Activated CD8-positive, alpha-beta memory T cell treated with anti-CD3 and anti-CD28 coated beads, Interleukin-2, amount 50 U/mL, for 48 hours (primary cell): ENCODE results near the gene DHRSX.
"Not testable (repeated sequence)": the region's sequence is repeated elsewhere in the genome, so short reads cannot be mapped to it uniquely, and the experiment has no call there.

ENCODE experiments used
- DNase-seq: peaks from one replicate; pipeline ENCODE4 v3.0.0-alpha.2; 2020

The DHRSX gene

DNA sequence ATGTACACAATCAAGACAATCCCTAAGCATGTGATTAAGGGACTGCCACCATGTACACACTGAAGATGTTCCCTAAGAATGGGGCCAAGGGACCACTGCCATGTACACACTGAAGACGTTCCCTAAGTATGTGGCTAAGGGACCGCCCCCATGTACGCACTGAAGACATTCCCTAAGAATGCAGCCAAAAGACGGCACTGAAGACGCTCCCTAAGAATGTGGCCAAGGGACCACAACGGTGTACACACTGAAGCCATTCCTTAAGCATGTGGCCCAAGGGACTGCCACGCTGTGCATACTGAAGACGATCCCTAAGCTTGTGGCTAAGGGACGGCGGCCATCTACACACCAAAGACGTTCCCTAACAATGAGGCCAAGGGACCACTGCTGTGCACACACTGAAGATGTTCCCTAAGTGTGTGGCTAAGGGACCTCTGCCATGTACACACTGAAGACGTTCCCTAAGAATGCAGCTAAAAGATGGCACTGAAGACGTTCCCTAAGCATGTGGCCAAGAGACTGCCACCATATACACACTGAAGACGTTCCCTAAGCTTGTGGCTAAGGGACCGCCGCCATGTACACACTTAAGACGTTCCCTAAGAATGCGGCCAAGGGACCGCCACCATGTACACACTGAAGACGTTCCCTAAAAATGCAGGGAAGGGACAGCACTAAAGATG lies 26.4 kb downstream of the DHRSX start:
- DNase-seq: no peak

- DNase-seq: not testable (repeated sequence)
These were observed 27.7 kb downstream of the DHRSX start for GRCh38 chrX:2473064-2473463.

GRCh38 chrX:2471641-2472040 lies 29.1 kb downstream of the DHRSX start:
- DNase-seq: no peak

DNA sequence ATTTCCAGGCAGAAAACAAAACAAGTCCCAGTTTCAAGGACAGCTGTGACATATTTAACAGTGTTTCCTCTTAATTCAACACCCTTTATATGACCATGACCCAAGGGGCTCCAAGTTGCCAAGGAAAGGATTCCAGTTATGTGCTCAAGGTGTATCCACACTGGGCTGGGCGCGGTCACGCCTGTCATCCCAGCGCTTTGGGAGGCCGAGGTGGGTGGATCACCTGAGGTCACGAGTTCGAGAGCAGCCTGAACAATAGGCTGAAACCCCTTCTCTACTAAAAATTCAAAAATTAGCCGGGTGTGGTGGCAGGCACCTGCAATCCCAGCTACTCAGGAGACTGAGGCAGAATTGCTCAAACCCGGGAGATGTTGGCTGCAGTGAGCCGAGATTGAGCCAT lies 29.6 kb downstream of the DHRSX start:
- not testable (repeated sequence) for DNase-seq

DNA sequence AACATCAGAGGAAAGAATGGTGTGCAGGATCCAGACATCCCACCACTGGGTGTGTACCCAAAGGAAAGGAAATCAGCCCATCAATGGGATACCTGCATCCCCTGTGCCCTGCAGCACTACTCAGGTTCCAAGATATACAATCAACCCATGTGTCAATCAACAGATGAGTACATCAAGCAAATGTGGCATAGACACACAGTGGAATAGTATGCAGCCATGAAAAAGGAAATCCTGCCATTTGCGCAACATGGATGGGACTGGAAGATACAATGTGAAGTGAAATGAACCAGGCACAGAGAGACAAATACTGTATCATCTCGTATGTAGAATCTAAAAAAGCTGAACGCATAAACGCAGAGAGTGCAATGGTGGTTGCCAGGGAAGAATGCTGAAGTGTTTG lies 30.9 kb downstream of the DHRSX start:
- DNase-seq: not testable (repeated sequence)

DNA sequence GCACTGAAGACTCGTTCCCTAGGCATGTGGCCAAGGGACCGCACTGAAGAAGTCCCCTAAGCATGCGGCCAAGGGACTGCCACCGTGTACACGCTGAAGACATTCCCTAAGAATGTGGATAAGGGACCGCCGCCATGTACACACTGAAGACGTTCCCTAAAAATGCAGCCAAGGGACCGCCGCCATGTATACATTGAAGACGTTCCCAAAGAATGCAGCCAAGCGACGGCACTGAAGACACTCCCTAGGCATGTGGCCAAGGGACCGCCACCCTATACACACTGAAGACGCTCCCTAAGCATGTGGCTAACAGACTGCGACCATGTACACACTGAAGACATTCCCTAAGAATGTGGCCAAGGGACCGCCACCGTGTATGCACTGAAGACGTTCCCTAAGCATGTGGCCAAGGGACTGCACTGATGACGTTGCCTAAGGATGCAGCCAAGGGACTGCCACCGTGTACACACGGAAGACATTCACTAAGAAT lies 31.5 kb downstream of the DHRSX start:
- DNase-seq: no peak

GRCh38 chrX:2468261-2469195 lies 32.2 kb downstream of the DHRSX start:
- no peak for DNase-seq

GRCh38 chrX:2466876-2467656 lies 33.7 kb downstream of the DHRSX start:
- no peak for DNase-seq

GRCh38 chrX:2464677-2465166 lies 36.1 kb downstream of the DHRSX start:
- DNase-seq: no peak

GRCh38 chrX:2463973-2464676 lies 36.7 kb downstream of the DHRSX start:
- DNase-seq: no peak

- DNase-seq: not testable (repeated sequence)
These were observed 37.3 kb downstream of the DHRSX start for GRCh38 chrX:2463481-2463880.

GRCh38 chrX:2462780-2463179 lies 38.0 kb downstream of the DHRSX start:
- DNase-seq: no peak

- no peak for DNase-seq
These were observed 38.7 kb downstream of the DHRSX start for GRCh38 chrX:2462074-2462473.

DNA sequence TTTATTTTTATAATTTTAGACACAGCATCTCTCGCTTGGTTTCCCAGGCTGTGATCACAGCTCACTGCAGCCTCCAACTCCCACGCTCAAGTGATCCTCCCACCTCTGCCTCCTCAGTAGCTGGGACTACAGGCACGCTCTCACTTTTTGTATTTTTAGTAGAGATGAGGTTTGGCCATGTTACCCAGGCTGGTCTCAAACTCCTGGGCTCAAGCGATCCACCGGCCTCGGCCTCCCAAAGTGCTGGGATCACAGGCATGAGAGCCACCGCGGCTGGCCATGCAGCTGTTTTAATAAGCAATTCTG lies 39.1 kb downstream of the DHRSX start:
- no peak for DNase-seq

GRCh38 chrX:2460821-2461710 lies 39.7 kb downstream of the DHRSX start:
- DNase-seq: not testable (repeated sequence)

DNA sequence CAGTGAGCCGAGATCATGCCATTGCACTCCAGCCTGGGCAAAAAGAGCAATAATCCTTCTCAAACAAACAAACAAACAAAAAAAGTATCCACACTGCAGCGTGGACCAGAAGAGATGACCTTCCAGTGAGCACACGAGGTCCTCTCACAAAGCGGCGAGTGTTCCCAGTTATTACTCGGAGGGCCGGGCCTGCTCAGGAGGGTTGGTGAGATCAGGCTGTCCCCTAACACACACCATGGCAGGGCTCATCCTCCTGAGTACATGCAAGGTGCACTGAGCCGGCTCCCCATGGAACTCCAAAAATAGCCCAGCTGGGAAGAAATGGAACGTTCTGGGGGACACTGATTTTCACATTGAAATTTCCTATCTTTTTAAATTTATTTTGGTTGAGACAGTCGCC lies 40.7 kb downstream of the DHRSX start:
- not testable (repeated sequence) for DNase-seq

- DNase-seq: no peak
These were observed 42.5 kb downstream of the DHRSX start for GRCh38 chrX:2458309-2458708.

DNA sequence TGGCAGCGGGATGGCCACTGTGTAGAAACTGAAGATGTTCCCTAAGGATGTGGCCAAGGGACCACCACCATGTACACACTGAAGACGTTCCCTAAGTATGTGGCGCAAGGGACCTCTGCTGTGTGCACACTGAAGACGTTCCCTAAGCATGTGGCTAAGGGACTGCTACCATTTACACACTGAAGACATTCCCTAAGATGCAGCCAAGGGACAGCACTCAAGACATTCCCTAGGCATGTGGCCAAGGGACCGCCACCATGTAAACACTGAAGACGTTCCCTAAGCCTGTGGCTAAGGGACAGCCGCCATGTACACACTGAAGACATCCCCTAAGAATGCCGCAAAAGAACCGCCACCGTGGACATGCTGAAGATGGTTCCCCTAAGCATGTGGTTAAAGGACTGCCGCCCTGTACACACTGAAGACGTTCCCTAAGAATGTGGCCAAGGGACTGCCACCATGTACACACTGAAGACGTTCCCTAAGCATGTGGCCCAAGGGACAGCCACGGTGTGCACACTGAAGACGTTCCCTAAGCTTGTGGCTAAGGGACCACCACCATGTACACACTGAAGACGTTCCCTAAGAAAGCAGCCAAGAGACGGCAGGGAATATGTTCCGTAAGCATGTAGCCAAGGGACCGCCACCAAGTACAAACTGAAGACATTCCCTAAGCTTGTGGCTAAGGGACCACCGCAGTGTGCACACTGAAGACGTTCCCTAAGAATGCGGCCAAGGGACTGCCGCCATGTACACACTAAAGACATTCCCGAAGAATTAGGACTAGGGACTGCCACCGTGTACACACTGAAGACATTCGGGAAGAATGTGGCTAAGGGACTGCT lies 43.3 kb downstream of the DHRSX start:
- DNase-seq: no peak

DNA sequence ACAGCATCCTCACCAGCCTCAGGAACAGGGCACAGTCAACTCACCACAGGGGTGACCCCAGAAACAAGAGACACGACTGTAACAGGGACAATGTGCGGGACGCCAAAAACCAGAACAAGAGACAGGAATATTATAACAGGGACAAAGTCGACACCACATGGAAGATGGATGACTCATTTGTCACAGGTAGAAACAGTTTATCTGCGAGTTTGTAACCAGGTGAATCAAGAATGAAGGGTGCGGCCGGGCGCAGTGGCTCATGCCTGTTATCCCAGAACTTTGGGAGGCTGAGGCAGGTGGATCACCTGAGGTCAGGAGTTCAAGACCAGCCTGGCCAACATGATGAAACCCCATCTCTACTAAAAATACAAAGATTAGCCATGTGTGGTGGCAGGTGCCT lies 44.7 kb downstream of the DHRSX start:
- DNase-seq: not testable (repeated sequence)

DNA sequence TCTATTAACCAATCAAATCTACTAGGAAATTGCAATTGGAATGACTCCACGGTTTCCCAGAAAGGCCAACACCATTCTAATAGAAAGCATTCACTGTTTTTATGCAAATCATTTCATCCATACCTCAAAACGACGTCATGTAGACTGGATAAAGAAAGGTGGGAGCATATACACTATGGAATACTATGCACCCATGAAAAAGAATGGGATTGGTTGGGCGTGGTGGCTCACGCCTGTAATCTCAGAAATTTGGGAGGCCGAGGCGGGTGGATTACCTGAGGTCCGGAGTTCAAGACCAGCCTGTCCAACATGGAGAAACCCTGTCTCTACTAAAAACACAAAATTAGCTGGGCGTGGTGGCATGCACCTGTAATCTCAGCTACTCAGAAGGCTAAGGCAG lies 46.2 kb downstream of the DHRSX start:
- DNase-seq: not testable (repeated sequence)
